HCT116 (cell line): ENCODE data around the gene HERPUD2.

Experiments used
- CTCF ChIP-seq, 3 experiments: fragments of 200-600 bp in 1 of 3; sonication (generic) in 1 of 3; IDR thresholded peaks in 2 of 3; conservative IDR thresholded peaks in 1 of 3; 2 replicates each; pipeline ENCODE4 v1.5.1; 2012 to 2017; ENCODE audit warnings: low read depth in 2 of 3, low read length in 2 of 3, antibody characterized with exemption in 1 of 3, borderline replicate concordance in 1 of 3, control low read depth in 1 of 3, mild to moderate bottlenecking in 1 of 3, mixed read lengths in 1 of 3, mixed run types in 1 of 3, moderate library complexity in 1 of 3; ENCODE audit not compliant: insufficient read depth in 1 of 3
- JUND ChIP-seq: IDR thresholded peaks from 2 replicates; pipeline ENCODE4 v1.6.1; 2012
- MAX ChIP-seq: IDR thresholded peaks from 2 replicates; pipeline ENCODE4 v1.6.1; 2012
- POLR2A ChIP-seq: IDR thresholded peaks from 2 replicates; pipeline ENCODE4 v1.7.0; 2011; ENCODE audit warnings: borderline replicate concordance; ENCODE audit not compliant: insufficient read depth, insufficient read length; ENCODE audit errors: extremely low read depth
- POLR2AphosphoS5 ChIP-seq: IDR thresholded peaks from 2 replicates; pipeline ENCODE4 v1.6.1; 2011; ENCODE audit warnings: mild to moderate bottlenecking, low read depth, low read length, moderate library complexity
- REST ChIP-seq: IDR thresholded peaks from 2 replicates; pipeline ENCODE4 v1.6.1; 2012; ENCODE audit warnings: low read depth
- SIN3A ChIP-seq: IDR thresholded peaks from 2 replicates; pipeline ENCODE4 v1.6.1; 2012; ENCODE audit warnings: low read depth
- SP1 ChIP-seq: IDR thresholded peaks from 2 replicates; pipeline ENCODE4 v1.6.1; 2012; ENCODE audit warnings: low read depth
- YY1 ChIP-seq: IDR thresholded peaks from 2 replicates; pipeline ENCODE4 v1.6.1; 2011; ENCODE audit warnings: low read length, low read depth, moderate library complexity, mild to moderate bottlenecking; ENCODE audit not compliant: insufficient replicate concordance; ENCODE audit errors: extremely low read depth

- TF ChIP-seq REST (no peak), YY1 (no peak), JUND (no peak), POLR2A (no peak), POLR2AphosphoS5 (no peak), CTCF (IDR thresholded peaks at IDR 0.05 in 2 of 3, conservative IDR thresholded peaks at IDR 0.05 in 1 of 3; ENCODE audit: borderline replicate concordance in 1 of 3, insufficient read depth in 1 of 3, low read depth in 2 of 3, low read length in 2 of 3) (no peak), SIN3A (no peak), SP1 (no peak), MAX (no peak)
These were observed 36.4 kb upstream of the HERPUD2 start for GRCh38 chr7:35731349-35731748.
